Ovary (tissue), 9 donors: ENCODE measurements around the gene MXD1. TPM values are rescaled to one million over a fixed set of nuclear protein-coding genes. Genes with fewer than 3 reads are reported as not detected.

Source experiments
- DNase-seq, 5 donors: peaks; one replicate each; pipeline ENCODE4 v3.0.0-alpha.2; 2019 to 2020
- H3K27ac ChIP-seq, 2 donors: fragments of 200-600 bp; one replicate each; pipeline versions ENCODE4 v1.5.1 to v1.8.0; 2019 to 2022
- H3K27me3 ChIP-seq: fragments of 200-600 bp; one replicate; pipeline ENCODE4 v1.8.0; 2022
- H3K36me3 ChIP-seq: fragments of 200-600 bp; sonication (generic); one replicate; pipeline ENCODE4 v1.5.1; 2019
- H3K4me1 ChIP-seq: one replicate; pipeline ENCODE4 v1.8.1; 2013; ENCODE audit warnings: mild to moderate bottlenecking, moderate library complexity; ENCODE audit not compliant: insufficient read depth
- H3K4me3 ChIP-seq: fragments of 200-600 bp; sonication (generic); one replicate; pipeline ENCODE4 v1.5.1; 2017
- H3K9me3 ChIP-seq, 2 donors: fragments of 200-600 bp in 1 of 2; sonication (generic) in 1 of 2; one replicate each; pipeline versions ENCODE4 v1.5.1 to v1.8.1; 2013 to 2019; ENCODE audit warnings: mild to moderate bottlenecking in 1 of 2, moderate library complexity in 1 of 2
- CTCF ChIP-seq, 3 donors: fragments of 450-650 bp in 2 of 3; fragments of 200-600 bp in 1 of 3; IDR thresholded peaks; one replicate each; pipeline versions ENCODE4 v1.5.1 to v1.8.0; 2016 to 2022; ENCODE audit warnings: antibody characterized with exemption in 3 of 3, mild to moderate bottlenecking in 1 of 3
- EP300 ChIP-seq: sonication (generic); formaldehyde crosslinking; IDR thresholded peaks from one replicate; pipeline ENCODE4 v1.6.1; 2017; ENCODE audit warnings: antibody characterized with exemption
- POLR2A ChIP-seq: fragments of 450-650 bp; IDR thresholded peaks from one replicate; pipeline ENCODE4 v1.6.1; 2017; ENCODE audit warnings: antibody characterized with exemption, mild to moderate bottlenecking, moderate library complexity
- WGBS, 3 donors: extraction: QIAGEN DNeasy Blood & Tissue Kit in 1 of 3; methylation state at CpG; one replicate each; pipeline versions ENCODE4 v1.1.5 to v1.1.7; 2013 to 2017; 5-methylcytosine and 5-hydroxymethylcytosine counted together
- intact Hi-C, 4 donors: fragments of 100-400 bp; cut with DNase I; formaldehyde crosslinking; loops; one replicate each; pipeline versions ENCODE4 v1.11.0 to v1.15.1; 2022 to 2023
- polyA plus RNA-seq, 2 donors: library from polyadenylated mRNA; stranded (reverse); fragments of 200-250 nt in 1 of 2; fragments of 350-450 nt in 1 of 2; fragmentation: Illumina TruSeq in 1 of 2; extraction: RNeasy Lipid Tissue Mini Kit (QIAGEN cat#74804) in 1 of 2; gene quantifications; one replicate each; pipeline ENCODE4 v1.2.3, GENCODE V29; 2013 to 2014
- total RNA-seq, 7 donors: library from RNA; depleted of rRNA in 2 of 7; stranded (reverse); fragments of >200 nt in 2 of 7; fragmentation: NEBNext Ultra II Directional in 3 of 7; extraction: Animal tissue kit (Norgen Biotek cat#: 25700) in 3 of 7; gene quantifications; one replicate each; pipeline versions ENCODE4 v1.1.0 to v1.2.4, GENCODE V29; 2016 to 2023
- donor health status: DM: no; HTN: no; CAD: no; lungs with moderate emphysema.
- donor health status: DM: no; HTN: no; CAD: no.
- donor health status: Bipolar disorder and iron deficiency.
- donor health status: DM: yes; HTN: yes; CAD: no.
- donor health status: DM: no; HTN: no; CAD: no.
- donor health status: DM: yes; HTN: yes; CAD: no.

Gene MXD1
- total and polyA plus RNA-seq, 9 donors: 3.4 to 13.7 (median 6.7) TPM

GRCh38 chr2:69979902-69980807 is 65.2 kb downstream of the MXD1 start:
- no peak for TF ChIP-seq CTCF (IDR thresholded peaks at IDR 0.05)
- 73 to 78% (median 77%) methylated on average over 8 of the region's 8 CpGs for WGBS, 3 donors
- DNase-seq: no peak

DNA sequence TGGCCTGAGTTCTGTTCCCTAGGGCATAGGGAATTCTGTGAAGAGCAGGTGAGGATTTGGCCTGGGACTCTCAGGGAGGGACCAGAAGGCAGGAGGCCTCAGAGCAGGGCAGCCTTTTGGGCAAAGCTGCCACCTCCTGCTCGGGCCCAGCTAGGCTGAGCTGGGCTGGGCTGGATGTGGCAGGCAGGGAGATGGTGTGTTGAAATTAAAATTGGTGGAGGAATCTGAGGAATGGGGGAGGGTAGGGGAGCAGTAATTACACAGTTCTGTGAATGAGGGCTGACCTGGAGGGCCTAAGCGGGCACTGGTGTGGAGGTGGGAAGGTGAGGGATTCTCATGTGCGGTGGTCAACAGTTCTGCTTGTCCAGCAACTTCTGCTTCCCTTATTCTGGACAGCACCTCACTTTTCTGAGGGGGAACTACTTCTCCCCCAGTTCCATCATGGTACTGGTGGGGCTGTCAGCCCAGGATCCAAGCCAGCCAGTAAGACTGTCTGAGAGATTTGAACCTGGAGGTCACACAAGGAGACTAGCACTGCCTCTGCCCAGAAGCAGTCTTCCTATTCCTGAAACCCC is 68.6 kb downstream of the MXD1 start:
- H3K9me3 ChIP-seq: no peaks in the 10 kb centered on the region
- no peak for DNase-seq
- TF ChIP-seq CTCF (IDR thresholded peaks at IDR 0.05): no peak
- TF ChIP-seq POLR2A: no peak
- no peak for TF ChIP-seq EP300
- no peak overlapping the region for H3K4me3 ChIP-seq
- no peaks in the 10 kb centered on the region for H3K4me1 ChIP-seq
- intact Hi-C loops: no loop called here
- no peak overlapping the region for H3K27ac ChIP-seq
- H3K36me3 ChIP-seq: no peaks in the 10 kb centered on the region
- no peaks in the 10 kb centered on the region for H3K27me3 ChIP-seq
- 88 to 92% (median 90%) methylated on average over 3 of the region's 3 CpGs for WGBS, 3 donors

More at GRCh38 chr2:69979902-69980807, 65.2 kb downstream of the MXD1 start:
- no peak overlapping the region for H3K4me3 ChIP-seq
- no peaks in the 10 kb centered on the region for H3K27me3 ChIP-seq
- H3K9me3 ChIP-seq: no peaks in the 10 kb centered on the region
- H3K36me3 ChIP-seq: no peaks in the 10 kb centered on the region
- no peak overlapping the region for H3K27ac ChIP-seq
- H3K4me1 ChIP-seq: no peaks in the 10 kb centered on the region
- intact Hi-C loops: no loop called here

DNA sequence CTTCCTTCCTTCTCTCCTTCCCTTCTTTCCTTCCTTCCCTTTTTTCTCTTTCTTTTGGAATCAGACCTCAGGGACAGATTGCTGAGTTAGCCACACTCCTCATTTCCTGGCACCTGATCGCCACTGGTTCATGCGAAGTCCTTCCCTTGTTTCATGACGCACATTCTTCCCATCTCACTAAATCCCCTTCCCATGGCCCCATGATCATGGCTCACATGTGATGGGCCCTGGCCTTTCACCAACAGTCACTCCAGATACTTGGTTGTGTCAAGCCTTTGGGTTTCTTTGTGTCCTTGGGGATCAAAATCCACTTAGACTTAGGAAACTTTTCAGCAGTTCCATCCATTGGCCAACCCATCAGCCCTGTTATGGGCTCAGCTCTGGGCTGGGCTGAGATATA is 70.3 kb downstream of the MXD1 start:
- Histone ChIP-seq H3K27me3 (no peaks in the 10 kb centered on the region), H3K4me1 (no peaks in the 10 kb centered on the region), H3K9me3 (no peaks in the 10 kb centered on the region), H3K4me3 (no peak overlapping the region), H3K36me3 (no peaks in the 10 kb centered on the region), H3K27ac (no peak overlapping the region)
- no peak for TF ChIP-seq CTCF (IDR thresholded peaks at IDR 0.05)
- TF ChIP-seq POLR2A: no peak
- TF ChIP-seq EP300: no peak
- DNase-seq: no peak
- WGBS, 3 donors: 94 to 97% (median 94%) methylated on average over 3 of the region's 3 CpGs
- intact Hi-C loops: no loop called here

- H3K27me3 ChIP-seq: no peaks in the 10 kb centered on the region
- 86 to 93% (median 89%) methylated on average over 10 of the region's 10 CpGs for WGBS, 3 donors
- TF ChIP-seq CTCF (IDR thresholded peaks at IDR 0.05) (no peak), POLR2A (no peak), EP300 (no peak)
Measured at GRCh38 chr2:69985688-69986087, 70.8 kb downstream of the MXD1 start.

More at GRCh38 chr2:69985688-69986087, 70.8 kb downstream of the MXD1 start:
- intact Hi-C loops: no loop called here
- DNase-seq: no peak
- Histone ChIP-seq H3K4me1 (no peaks in the 10 kb centered on the region), H3K9me3 (no peaks in the 10 kb centered on the region), H3K27ac (no peak overlapping the region), H3K4me3 (no peak overlapping the region), H3K36me3 (no peaks in the 10 kb centered on the region)
